Activated T-helper 17 cell treated with anti-CD3 and anti-CD28 coated beads, Interleukin-2, amount 50 U/mL, for 72 hours (primary cell): Measurements from ENCODE around the gene MPND. TPM values are rescaled to one million over a fixed set of nuclear protein-coding genes. Genes with fewer than 3 reads are reported as not detected.

Experiments
- ATAC-seq: fragments of 150-1000 bp; cut with Tn5 transposase; replicated peaks from 2 replicates; pipeline ENCODE4 v1.10.0; 2021; ENCODE audit warnings: mild to moderate bottlenecking, moderate library complexity
- H3K27ac Mint-ChIP-seq: one replicate; pipeline ENCODE4 v1.8.0; 2022; ENCODE audit warnings: mixed read lengths
- H3K27me3 Mint-ChIP-seq: one replicate; pipeline ENCODE4 v1.8.0; 2022; ENCODE audit warnings: mixed read lengths
- H3K36me3 Mint-ChIP-seq: one replicate; pipeline ENCODE4 v1.8.0; 2022; ENCODE audit warnings: low read depth, mild to moderate bottlenecking, mixed read lengths
- H3K4me1 Mint-ChIP-seq: one replicate; pipeline ENCODE4 v1.8.0; 2022; ENCODE audit warnings: mixed read lengths
- H3K4me3 Mint-ChIP-seq: one replicate; pipeline ENCODE4 v1.8.0; 2022; ENCODE audit warnings: mild to moderate bottlenecking, mixed read lengths
- H3K9me3 Mint-ChIP-seq: one replicate; pipeline ENCODE4 v1.8.0; 2022; ENCODE audit warnings: mixed read lengths
- total RNA-seq, 2 donors: library from RNA; stranded (reverse); gene quantifications; one replicate each; pipeline ENCODE4 v1.2.3, GENCODE V29; 2022

Gene MPND
- total RNA-seq, 2 donors from 2014 or later = 15.5 to 19.7 TPM

DNA sequence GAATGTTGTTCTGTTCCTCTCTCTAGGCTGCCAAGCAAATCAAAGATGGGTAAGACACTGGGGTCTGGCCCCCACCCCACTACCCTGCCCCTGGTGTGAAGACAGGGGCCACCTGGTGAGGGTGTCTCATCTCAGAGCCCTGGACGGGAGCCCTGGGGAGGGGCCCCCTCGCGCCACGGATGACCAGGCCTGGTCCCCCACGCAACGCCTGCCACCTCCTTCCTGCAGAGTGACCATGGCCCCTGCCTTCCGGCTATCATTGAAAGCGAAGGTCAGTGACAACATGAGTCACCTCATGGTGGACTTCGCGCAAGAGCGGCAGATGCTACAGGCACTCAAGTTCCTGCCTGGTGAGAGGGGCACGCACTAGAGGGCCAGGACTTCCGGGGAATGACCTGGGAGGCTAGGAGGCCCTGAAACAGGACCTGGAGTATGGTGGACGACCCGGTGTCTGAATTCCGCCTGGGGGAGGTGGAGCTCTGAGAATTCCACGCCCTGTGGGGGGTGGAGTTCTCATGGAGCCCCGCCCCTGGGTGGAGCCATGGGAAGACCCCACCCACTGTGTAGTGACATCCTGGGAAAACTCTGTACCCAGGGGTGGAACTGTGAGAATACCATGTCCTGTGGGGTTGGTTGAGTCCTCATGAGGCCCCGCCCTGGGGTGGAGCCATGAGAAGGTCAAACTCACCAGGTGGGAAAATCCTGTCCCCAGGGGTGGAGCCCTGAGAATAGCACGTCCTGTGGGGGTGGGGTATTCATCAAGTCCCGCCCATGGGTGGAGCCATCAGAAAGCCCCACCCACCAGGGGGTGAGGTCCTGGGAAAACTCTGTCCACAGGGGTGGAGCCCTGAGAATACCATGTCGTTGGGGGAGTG is 32.9 kb upstream of the MPND start:
- Mint-ChIP-seq H3K9me3 (no peaks in the 10 kb centered on the region), H3K4me3 (no peak overlapping the region), H3K27ac (no peak overlapping the region), H3K36me3 (no peaks in the 10 kb centered on the region), H3K27me3 (no peaks in the 10 kb centered on the region), H3K4me1 (no peaks in the 10 kb centered on the region)
- ATAC-seq = no peak

GRCh38 chr19:4313847-4314490 is 29.4 kb upstream of the MPND start:
- ATAC-seq = no peak
- H3K27ac Mint-ChIP-seq = no peak overlapping the region
- H3K9me3 Mint-ChIP-seq = no peaks in the 10 kb centered on the region
- no peaks in the 10 kb centered on the region for H3K27me3 Mint-ChIP-seq
- no peak overlapping the region for H3K4me3 Mint-ChIP-seq
- no peaks in the 10 kb centered on the region for H3K4me1 Mint-ChIP-seq
- no peaks in the 10 kb centered on the region for H3K36me3 Mint-ChIP-seq

GRCh38 chr19:4316956-4317355 is 26.4 kb upstream of the MPND start:
- no peak for ATAC-seq
- Mint-ChIP-seq H3K27ac (no peak overlapping the region), H3K27me3 (no peaks in the 10 kb centered on the region), H3K4me3 (no peak overlapping the region), H3K36me3 (no peaks in the 10 kb centered on the region), H3K4me1 (no peaks in the 10 kb centered on the region), H3K9me3 (no peaks in the 10 kb centered on the region)

GRCh38 chr19:4318460-4318859 is 24.9 kb upstream of the MPND start:
- H3K27ac Mint-ChIP-seq = peak overlapping the region; percentile 3
- H3K27me3 Mint-ChIP-seq = no peaks in the 10 kb centered on the region

GRCh38 chr19:4319067-4319718 is 24.2 kb upstream of the MPND start:
- Mint-ChIP-seq H3K27me3 (no peaks in the 10 kb centered on the region), H3K36me3 (no peaks in the 10 kb centered on the region), H3K27ac (peak overlapping the region; percentile 3), H3K4me1 (no peaks in the 10 kb centered on the region), H3K4me3 (no peak overlapping the region), H3K9me3 (no peaks in the 10 kb centered on the region)
- no peak for ATAC-seq

More at GRCh38 chr19:4318460-4318859, 24.9 kb upstream of the MPND start:
- Mint-ChIP-seq H3K9me3 (no peaks in the 10 kb centered on the region), H3K36me3 (no peaks in the 10 kb centered on the region), H3K4me3 (no peak overlapping the region), H3K4me1 (no peaks in the 10 kb centered on the region)
- no peak for ATAC-seq

GRCh38 chr19:4320419-4320818 is 22.9 kb upstream of the MPND start:
- H3K9me3 Mint-ChIP-seq = no peaks in the 10 kb centered on the region
- H3K36me3 Mint-ChIP-seq = no peaks in the 10 kb centered on the region
- H3K4me1 Mint-ChIP-seq = no peaks in the 10 kb centered on the region
- no peak for ATAC-seq
- no peak overlapping the region for H3K27ac Mint-ChIP-seq
- no peak overlapping the region for H3K4me3 Mint-ChIP-seq
- no peaks in the 10 kb centered on the region for H3K27me3 Mint-ChIP-seq

GRCh38 chr19:4322942-4323665 is 20.3 kb upstream of the MPND start:
- no peak for ATAC-seq
- no peaks in the 10 kb centered on the region for H3K27me3 Mint-ChIP-seq
- H3K4me3 Mint-ChIP-seq = no peak overlapping the region
- peaks cover 4% of the 10 kb centered on the region for H3K4me1 Mint-ChIP-seq
- no peak overlapping the region for H3K27ac Mint-ChIP-seq
- no peaks in the 10 kb centered on the region for H3K36me3 Mint-ChIP-seq
- H3K9me3 Mint-ChIP-seq = no peaks in the 10 kb centered on the region

DNA sequence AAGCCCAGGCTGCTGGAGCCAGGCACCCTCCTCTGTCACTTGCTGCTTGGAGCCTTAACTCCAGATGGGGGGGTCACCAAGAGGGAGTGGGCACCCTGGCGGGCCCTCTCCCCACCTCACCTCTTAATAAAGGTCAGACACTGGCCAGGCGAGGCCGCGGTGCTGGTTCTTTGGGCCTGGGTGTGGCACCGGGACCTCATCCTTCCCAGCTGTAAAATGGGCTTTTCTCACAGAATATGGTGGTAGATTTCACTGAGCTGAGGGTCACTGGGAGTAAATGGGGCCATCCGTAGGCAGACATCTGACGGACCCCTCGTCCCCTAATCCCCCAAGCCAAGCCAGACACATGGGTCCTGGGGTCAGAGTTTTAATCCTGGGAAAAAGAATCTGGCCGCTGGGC is 19.7 kb upstream of the MPND start:
- ATAC-seq = no peak
- H3K27ac Mint-ChIP-seq = no peak overlapping the region

DNA sequence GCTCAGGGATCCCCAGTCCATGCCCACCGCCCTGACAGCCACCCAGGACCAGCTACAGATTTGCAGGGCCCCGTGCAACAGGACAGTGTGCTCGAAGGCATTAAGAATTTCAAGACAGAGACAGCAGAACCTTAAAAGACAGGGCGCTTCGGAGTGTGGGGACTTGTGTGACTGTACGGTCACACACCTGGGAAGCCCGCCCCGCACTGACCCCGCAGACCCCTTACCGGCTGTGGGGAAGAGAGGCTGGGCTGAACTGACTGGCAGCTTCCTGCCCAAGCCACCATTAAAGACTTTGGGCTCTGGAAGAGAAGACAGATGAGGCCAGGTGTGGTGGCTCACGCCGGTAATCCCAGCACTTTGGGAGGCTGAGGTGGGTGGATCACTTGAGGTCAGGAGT is 19.1 kb upstream of the MPND start:
- no peak overlapping the region for H3K27ac Mint-ChIP-seq
- no peak overlapping the region for H3K4me3 Mint-ChIP-seq
- no peaks in the 10 kb centered on the region for H3K27me3 Mint-ChIP-seq
- no peak for ATAC-seq
- no peaks in the 10 kb centered on the region for H3K9me3 Mint-ChIP-seq
- peaks cover 6% of the 10 kb centered on the region for H3K36me3 Mint-ChIP-seq
- H3K4me1 Mint-ChIP-seq = peaks cover 4% of the 10 kb centered on the region

More for the DNA sequence above, 19.7 kb upstream of the MPND start:
- no peaks in the 10 kb centered on the region for H3K9me3 Mint-ChIP-seq
- no peaks in the 10 kb centered on the region for H3K27me3 Mint-ChIP-seq
- H3K4me3 Mint-ChIP-seq = no peak overlapping the region
- peaks cover 4% of the 10 kb centered on the region for H3K4me1 Mint-ChIP-seq
- H3K36me3 Mint-ChIP-seq = peaks cover 4% of the 10 kb centered on the region

- Mint-ChIP-seq H3K27ac (no peak overlapping the region), H3K4me1 (peaks cover 4% of the 10 kb centered on the region), H3K27me3 (no peaks in the 10 kb centered on the region), H3K36me3 (peaks cover 6% of the 10 kb centered on the region), H3K9me3 (no peaks in the 10 kb centered on the region), H3K4me3 (peak overlapping the region; percentile 88)
- ATAC-seq = no peak
Observed at GRCh38 chr19:4326215-4326836, 17.0 kb upstream of the MPND start.

DNA sequence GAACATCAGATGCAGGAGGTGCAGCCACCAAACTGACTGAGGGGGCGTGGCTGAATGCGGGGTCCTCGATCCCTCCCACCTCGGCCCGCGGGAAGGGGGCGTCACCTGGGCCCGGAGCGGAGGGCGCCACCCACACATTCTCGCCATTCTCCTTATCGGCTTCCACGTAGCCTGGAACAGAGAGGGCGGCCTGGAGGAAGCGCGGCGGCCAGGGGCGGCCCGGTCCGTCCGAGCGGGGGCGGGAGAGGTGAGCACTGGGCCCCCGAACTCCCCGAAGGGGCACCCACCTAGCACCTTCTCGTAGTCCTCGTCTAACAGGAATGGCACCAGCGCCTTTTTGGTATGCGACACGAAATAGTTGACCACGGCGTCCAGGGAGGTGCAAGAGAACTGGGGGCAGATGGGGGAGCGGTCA is 16.5 kb upstream of the MPND start:
- no peaks in the 10 kb centered on the region for H3K9me3 Mint-ChIP-seq
- ATAC-seq = no peak
- no peak overlapping the region for H3K27ac Mint-ChIP-seq
- no peaks in the 10 kb centered on the region for H3K27me3 Mint-ChIP-seq
- peak overlapping the region; percentile 88 for H3K4me3 Mint-ChIP-seq
- H3K36me3 Mint-ChIP-seq = peaks cover 6% of the 10 kb centered on the region
- peaks cover 4% of the 10 kb centered on the region for H3K4me1 Mint-ChIP-seq

DNA sequence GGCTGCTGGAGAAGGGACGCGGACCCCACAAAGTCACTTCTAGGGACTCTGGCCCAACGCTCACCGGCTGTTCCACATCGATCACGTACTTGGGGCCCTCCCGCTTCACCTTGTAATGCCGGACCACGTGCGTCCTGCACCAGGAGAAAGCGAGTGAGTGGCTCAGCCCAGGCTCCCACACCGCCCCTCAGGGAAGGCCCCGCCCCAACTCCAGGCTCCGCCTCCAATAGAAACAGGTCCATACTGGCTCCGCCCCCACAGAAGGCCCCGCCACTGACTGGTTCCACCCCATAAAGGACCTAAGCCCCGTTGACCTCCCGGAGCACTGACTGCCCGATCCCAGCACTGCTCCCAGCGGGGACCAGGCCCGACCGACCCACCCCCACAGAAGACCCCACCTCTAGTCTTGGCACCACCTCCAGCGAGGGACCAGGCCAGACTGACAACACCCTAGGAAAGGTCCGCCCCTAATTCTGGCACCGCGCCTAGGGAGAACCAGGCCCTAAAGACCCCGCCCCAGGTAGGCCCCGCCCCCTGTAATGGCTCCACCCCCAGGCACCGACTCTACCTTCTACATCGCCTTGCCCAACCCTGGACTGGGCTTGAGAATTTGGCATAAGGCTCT is 16.0 kb upstream of the MPND start:
- Mint-ChIP-seq H3K4me1 (peaks cover 4% of the 10 kb centered on the region), H3K9me3 (no peaks in the 10 kb centered on the region), H3K27me3 (no peaks in the 10 kb centered on the region), H3K36me3 (peaks cover 6% of the 10 kb centered on the region), H3K27ac (peak overlapping the region; percentile 78), H3K4me3 (peak overlapping the region; percentile 88)
- ATAC-seq = peak; percentile 54

DNA sequence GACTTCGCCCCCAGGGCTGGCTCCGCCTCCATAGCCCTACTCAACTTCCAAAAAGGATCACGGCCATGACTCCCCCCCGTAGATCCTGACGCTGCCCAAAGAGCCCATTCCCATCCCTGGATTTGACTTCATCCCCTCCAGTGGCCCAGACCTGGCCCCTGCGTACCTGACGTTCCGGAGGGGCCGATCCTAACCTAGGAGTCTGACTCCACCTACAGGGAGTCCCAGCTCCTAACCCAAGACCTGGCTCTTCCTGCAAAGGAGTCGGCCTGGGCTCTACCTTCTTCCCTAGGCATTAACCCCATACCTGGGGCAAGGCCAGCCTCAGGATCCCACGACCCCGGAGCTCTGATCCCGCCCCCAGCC is 15.5 kb upstream of the MPND start:
- Mint-ChIP-seq H3K27ac (peak overlapping the region; percentile 78), H3K4me3 (peak overlapping the region; percentile 88), H3K9me3 (no peaks in the 10 kb centered on the region), H3K4me1 (peaks cover 4% of the 10 kb centered on the region), H3K36me3 (peaks cover 6% of the 10 kb centered on the region), H3K27me3 (no peaks in the 10 kb centered on the region)
- peak; percentile 25 for ATAC-seq
